Left ventricle myocardium inferior (tissue), 1 donor: ENCODE measurements around the gene SFXN5. TPM values are rescaled to one million over a fixed set of nuclear protein-coding genes. Genes with fewer than 3 reads are reported as not detected.

ENCODE experiments used
- DNase-seq: peaks from one replicate; pipeline ENCODE4 v3.0.0-alpha.2; 2020
- H3K27ac ChIP-seq: fragments of 200-600 bp; replicated peaks from 2 replicates; pipeline ENCODE4 v1.8.0; 2021
- H3K27me3 ChIP-seq: fragments of 200-600 bp; 2 replicates; pipeline ENCODE4 v1.8.0; 2021; ENCODE audit warnings: low read depth
- H3K36me3 ChIP-seq: fragments of 200-600 bp; 2 replicates; pipeline ENCODE4 v1.8.0; 2021
- H3K4me1 ChIP-seq: fragments of 200-600 bp; 2 replicates; pipeline ENCODE4 v1.8.0; 2021
- H3K4me3 ChIP-seq: fragments of 200-600 bp; 2 replicates; pipeline ENCODE4 v1.8.0; 2021; ENCODE audit warnings: mild to moderate bottlenecking, moderate library complexity
- H3K9me3 ChIP-seq: fragments of 200-600 bp; replicated peaks from 2 replicates; pipeline ENCODE4 v1.8.0; 2021
- CTCF ChIP-seq: fragments of 200-600 bp; IDR thresholded peaks from 2 replicates; pipeline ENCODE4 v1.8.0; 2021; ENCODE audit warnings: antibody characterized with exemption, mild to moderate bottlenecking, borderline replicate concordance
- intact Hi-C: fragments of 100-400 bp; cut with micrococcal nuclease; formaldehyde crosslinking; loops from one replicate; pipeline ENCODE4 v1.11.0; 2022
- total RNA-seq: library from RNA; stranded (reverse); fragmentation: NEBNext Ultra II Directional; extraction: Animal tissue kit (Norgen Biotek cat#: 25700); gene quantifications from one replicate; pipeline ENCODE4 v1.2.1, GENCODE V29; 2021
- donor health status: DM: no; HTN: yes; CAD: no; lungs with severe emphysema.

SFXN5 gene
- total RNA-seq, 1 donor from 2014 or later = 9.9 TPM

GRCh38 chr2:72932805-72933204 lies 138.7 kb downstream of the SFXN5 start:
- no peak for TF ChIP-seq CTCF
- Histone ChIP-seq H3K36me3 (no peaks in the 10 kb centered on the region), H3K4me3 (no peak overlapping the region), H3K9me3 (no peaks in the 10 kb centered on the region), H3K27ac (no peak overlapping the region), H3K4me1 (peaks cover 8% of the 10 kb centered on the region), H3K27me3 (peaks cover 63% of the 10 kb centered on the region)
- no peak for DNase-seq
- intact Hi-C loops = no loop called here

GRCh38 chr2:72932045-72932740 lies 139.3 kb downstream of the SFXN5 start:
- H3K4me3 ChIP-seq = no peak overlapping the region
- intact Hi-C loops = no loop called here
- no peaks in the 10 kb centered on the region for H3K36me3 ChIP-seq
- no peak for DNase-seq
- H3K27ac ChIP-seq = no peak overlapping the region
- peaks cover 69% of the 10 kb centered on the region for H3K27me3 ChIP-seq
- peaks cover 8% of the 10 kb centered on the region for H3K4me1 ChIP-seq
- no peaks in the 10 kb centered on the region for H3K9me3 ChIP-seq
- no peak for TF ChIP-seq CTCF

DNA sequence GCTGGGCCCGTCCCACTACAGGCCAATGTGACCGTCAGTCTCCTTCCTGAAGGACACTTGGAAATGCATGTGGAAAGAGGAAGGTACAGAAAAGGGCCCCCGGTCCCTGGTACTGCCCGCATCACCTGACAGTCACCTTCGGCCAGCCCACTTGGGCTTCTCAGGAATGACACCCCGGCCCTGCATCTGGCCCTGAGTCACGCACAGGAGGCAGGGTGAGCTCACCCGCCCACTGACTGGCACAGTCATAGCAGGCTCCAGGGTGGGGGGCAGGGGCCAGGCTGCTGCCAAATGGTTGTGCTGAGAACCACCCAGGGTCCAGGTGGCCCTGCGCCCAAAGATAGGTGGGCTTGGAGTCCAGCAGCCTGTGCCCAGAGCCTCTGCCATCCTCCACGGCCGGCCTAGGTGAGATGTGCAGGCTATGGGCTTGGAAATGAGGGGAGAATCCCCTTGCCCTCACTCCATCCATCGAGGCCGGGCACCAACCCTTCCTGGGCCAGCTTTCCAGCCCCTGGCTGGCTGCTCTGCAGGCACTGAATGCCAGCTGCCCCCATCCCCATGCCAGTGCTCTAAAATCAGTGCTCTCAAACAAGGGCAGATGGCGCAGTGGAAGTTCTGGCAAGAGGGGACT lies 140.1 kb downstream of the SFXN5 start:
- H3K27ac ChIP-seq = no peak overlapping the region
- no peaks in the 10 kb centered on the region for H3K36me3 ChIP-seq
- intact Hi-C loops = no loop called here
- peaks cover 2% of the 10 kb centered on the region for H3K4me1 ChIP-seq
- peaks cover 77% of the 10 kb centered on the region for H3K27me3 ChIP-seq
- no peak for TF ChIP-seq CTCF
- no peak for DNase-seq
- H3K9me3 ChIP-seq = no peaks in the 10 kb centered on the region
- no peak overlapping the region for H3K4me3 ChIP-seq

DNA sequence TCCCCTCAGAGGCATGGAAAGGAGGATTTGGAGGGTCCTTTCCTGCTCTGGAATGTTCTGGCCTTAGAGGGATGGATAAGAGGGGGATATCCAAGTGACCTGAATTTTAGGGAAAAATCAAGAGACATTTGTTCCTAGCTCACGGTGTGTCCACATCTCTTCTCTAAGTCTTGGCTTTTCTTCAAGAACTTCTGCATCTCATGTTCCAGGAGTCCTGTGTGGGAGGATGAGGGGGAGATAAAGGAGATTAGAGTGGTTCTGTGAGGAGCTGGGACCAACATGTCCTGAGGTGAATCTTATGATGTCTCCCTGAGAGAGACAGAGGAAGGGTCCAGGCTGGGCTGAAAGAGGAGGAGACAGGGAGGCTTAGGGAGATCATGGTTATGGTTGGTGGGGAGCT lies 142.5 kb downstream of the SFXN5 start:
- Histone ChIP-seq H3K4me3 (no peak overlapping the region), H3K27me3 (peaks cover 97% of the 10 kb centered on the region), H3K9me3 (no peaks in the 10 kb centered on the region), H3K27ac (no peak overlapping the region), H3K4me1 (peaks cover 10% of the 10 kb centered on the region), H3K36me3 (no peaks in the 10 kb centered on the region)
- DNase-seq = no peak
- TF ChIP-seq CTCF = no peak
- intact Hi-C loops = no loop called here

DNA sequence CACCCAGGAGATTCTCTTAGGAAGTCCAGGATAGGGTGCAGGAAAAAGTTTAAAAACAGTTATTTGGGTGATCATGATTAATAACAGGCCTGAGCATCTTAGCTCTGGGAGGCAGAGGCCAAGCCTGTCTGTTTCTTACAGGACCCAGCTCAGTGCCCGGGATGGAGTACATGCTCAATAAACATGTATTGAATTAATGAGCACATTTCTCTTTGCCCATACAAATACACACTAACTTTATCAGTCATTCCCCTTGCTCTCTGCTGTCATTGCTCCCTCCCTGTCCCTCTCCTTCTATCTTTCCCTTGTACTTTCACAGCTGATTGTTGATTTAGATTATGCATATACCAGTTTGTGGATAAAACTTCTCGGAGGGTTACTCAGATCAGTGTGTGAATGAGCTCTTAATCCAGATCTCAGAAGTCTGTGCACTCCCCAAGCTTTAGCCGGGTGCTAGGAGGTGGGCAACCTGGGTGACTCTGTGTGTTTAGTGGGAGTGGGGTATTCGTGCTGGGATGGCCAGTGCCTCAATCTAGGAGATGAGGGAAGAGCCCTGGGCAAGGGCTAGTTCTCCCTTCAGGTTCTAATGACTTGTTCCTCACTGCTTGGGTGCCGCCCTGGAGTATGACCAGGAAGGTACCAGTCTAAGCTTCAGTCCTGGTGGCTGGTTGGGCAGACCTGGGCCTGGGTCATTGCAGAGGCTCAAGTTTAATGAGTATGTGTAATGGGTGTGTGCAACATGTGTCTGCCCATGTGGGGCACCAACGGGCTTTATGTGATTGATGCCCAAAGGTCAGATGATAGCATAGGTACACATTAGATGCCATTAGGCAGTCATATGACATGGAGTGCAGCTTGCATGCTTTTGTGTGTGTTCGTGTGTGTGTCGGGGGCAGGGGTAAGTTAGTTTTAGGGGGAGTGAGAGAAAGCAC lies 143.6 kb downstream of the SFXN5 start:
- Histone ChIP-seq H3K27me3 (peaks cover 97% of the 10 kb centered on the region), H3K27ac (no peak overlapping the region), H3K4me3 (no peak overlapping the region), H3K9me3 (no peaks in the 10 kb centered on the region), H3K4me1 (peaks cover 15% of the 10 kb centered on the region), H3K36me3 (no peaks in the 10 kb centered on the region)
- TF ChIP-seq CTCF = no peak
- no peak for DNase-seq
- intact Hi-C loops = no loop called here
